ENCODE measurements around the gene VDAC1. TPM values are rescaled to one million over a fixed set of nuclear protein-coding genes. Genes with fewer than 3 reads are reported as not detected.
A peak's percentile ranks its signal among the peaks of the same experiment; 100 is the strongest.

The VDAC1 gene
- total and polyA plus RNA-seq, 10 of the 15 experiments (the other 5 are each of a cell fraction or from before 2014, with no cell fraction given), result 245 to 488 (median 349) TPM

GRCh38 chr5:134041570-134042411 is 37.0 kb upstream of the VDAC1 start (continued):
- TF ChIP-seq EED (IDR thresholded peaks at IDR 0.05; ENCODE audit: low read depth), result peak; percentile 92
- no peak; the same call in 1 of the 2 replicates for TF ChIP-seq TCF7 (IDR thresholded peaks at IDR 0.05; ENCODE audit: borderline replicate concordance)
- peak; percentile 7 for TF ChIP-seq PBX3 (IDR thresholded peaks at IDR 0.05; ENCODE audit: insufficient replicate concordance, low read depth, low read length)
- no peak for TF ChIP-seq CEBPB (IDR thresholded peaks at IDR 0.05; ENCODE audit: borderline replicate concordance in 1 of 2, low read depth in 2 of 2, low read length in 2 of 2)
- peak; percentile 97 for TF ChIP-seq PAX5 (IDR thresholded peaks at IDR 0.05; ENCODE audit: borderline replicate concordance, low read depth, low read length)
- TF ChIP-seq BRCA1 (IDR thresholded peaks at IDR 0.05; ENCODE audit: low read depth, low read length), result no peak
- TF ChIP-seq ZNF217 (IDR thresholded peaks at IDR 0.05), result peak; percentile 61; the same call in 1 of the 2 replicates
- no peak for TF ChIP-seq RBBP5 (conservative IDR thresholded peaks at IDR 0.05)
- TF ChIP-seq E4F1 (IDR thresholded peaks at IDR 0.05; ENCODE audit: borderline replicate concordance, partially characterized antibody), result no peak
- no peak for TF ChIP-seq HDAC2 (IDR thresholded peaks at IDR 0.05)
- TF ChIP-seq MXI1 (IDR thresholded peaks at IDR 0.05; ENCODE audit: low read depth, low read length), result no peak
- no peak for TF ChIP-seq CUX1 (IDR thresholded peaks at IDR 0.05; ENCODE audit: insufficient replicate concordance, low read depth, low read length)
- peak; percentile 29; the same call in 1 of the 2 replicates for TF ChIP-seq SPI1 (IDR thresholded peaks at IDR 0.05; ENCODE audit: borderline replicate concordance, insufficient read depth, low read depth, low read length)
- peak; percentile 84 for TF ChIP-seq CREM (IDR thresholded peaks at IDR 0.05; ENCODE audit: low read depth)
- TF ChIP-seq NFIC (IDR thresholded peaks at IDR 0.05; ENCODE audit: low read depth, low read length), result peak; percentile 88
- peak; percentile 87 for TF ChIP-seq CBFB (IDR thresholded peaks at IDR 0.05; ENCODE audit: low read depth)
- TF ChIP-seq NKRF (conservative IDR thresholded peaks at IDR 0.05), result peak; percentile 50; the same call in 1 of the 2 replicates
- TF ChIP-seq CBX3 (IDR thresholded peaks at IDR 0.05; ENCODE audit: borderline replicate concordance, low read depth), result no peak
